ENCODE results near the gene KCNAB1. TPM values are rescaled to one million over a fixed set of nuclear protein-coding genes. Genes with fewer than 3 reads are reported as not detected.

The KCNAB1 gene
- total RNA-seq, 1 experiment from 2014 or later: not detected

DNA sequence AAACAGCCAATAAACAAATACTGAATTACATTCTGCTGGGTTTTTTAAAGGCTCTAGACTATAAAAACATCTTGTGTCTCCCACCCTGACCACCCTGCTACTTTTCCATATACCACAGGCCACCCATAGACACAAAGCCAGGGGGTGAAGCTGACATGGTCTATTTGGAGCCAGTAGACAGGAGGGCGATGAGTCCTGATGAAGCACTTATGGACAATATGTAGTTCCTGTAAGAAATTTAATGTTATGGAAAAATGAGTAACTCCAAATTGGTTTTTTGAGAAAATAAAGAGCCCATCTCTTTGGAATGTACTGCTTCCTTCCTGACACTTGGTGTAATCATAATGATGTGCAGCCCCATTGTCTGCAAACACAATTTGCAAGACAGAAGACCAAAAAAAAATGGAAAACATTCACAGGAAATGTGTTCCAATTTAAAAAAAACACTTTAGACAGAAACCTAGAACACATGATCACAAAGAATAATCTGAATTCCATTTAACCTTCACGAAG, 422.7 kb downstream of the KCNAB1 start:
- Histone ChIP-seq H3K79me2 (ENCODE audit: insufficient read depth, low read length) (peaks cover 41% of the 10 kb centered on the region), H3K4me1 (ENCODE audit: control insufficient read depth in 1 of 2, insufficient read depth in 2 of 2, low read length in 2 of 2) (no peaks in the 10 kb centered on the region), H3K4me2 (ENCODE audit: low read length) (no peak overlapping the region), H4K20me1 (ENCODE audit: insufficient read depth) (peaks cover 14% of the 10 kb centered on the region), H3K27me3 (ENCODE audit: insufficient read depth, low read length) (no peaks in the 10 kb centered on the region), H3K36me3 (ENCODE audit: control insufficient read depth in 1 of 2, insufficient read depth in 2 of 2, low read length in 2 of 2) (peaks cover 46 to 67% of the 10 kb centered on the region in 2 experiments), H3K27ac (ENCODE audit: low read depth, low read length) (no peak overlapping the region), H2AFZ (ENCODE audit: low read depth, low read length, poor library complexity, severe bottlenecking) (no peak overlapping the region), H3K9me3 (ENCODE audit: control insufficient read depth in 1 of 2, insufficient read depth in 1 of 2, low read depth in 1 of 2, low read length in 2 of 2) (no peaks in the 10 kb centered on the region), H3K9ac (ENCODE audit: low read length) (no peak overlapping the region), H3K9me2 (ENCODE audit: insufficient read depth) (no peaks in the 10 kb centered on the region), H3K4me3 (replicated peaks in 1 of 2; ENCODE audit: low read depth in 1 of 2, low read length in 2 of 2) (no peak overlapping the region)
- CTCF ChIA-PET: interaction anchor here (1.1 to 2.3 kb wide), 3 partner anchors 12 to 585 kb away, joined by 3 to 4 read pairs (median 3); no protein-coding TSS in a partner anchor
- intact Hi-C loops (cut with micrococcal nuclease): loop anchor here (5.0 kb wide), 2 partner anchors 129 to 594 kb away; partner anchors contain the start of gene TIPARP
- RAD21 ChIA-PET (ENCODE audit: low non-redundant PET in 1 of 2, low total read pairs in 2 of 2, uncharacterized antibody in 2 of 2, unreplicated experiment in 2 of 2): no interaction called here
- TF ChIP-seq EZH2 (IDR thresholded peaks at IDR 0.05) (no peak), EGR1 (IDR thresholded peaks at IDR 0.05; ENCODE audit: low read depth) (no peak), POLR2A (IDR thresholded peaks at IDR 0.05; ENCODE audit: borderline replicate concordance, extremely low read depth, insufficient read depth, insufficient read length) (no peak), ZNF274 (IDR thresholded peaks at IDR 0.05; ENCODE audit: low read depth, low read length) (no peak), ZFX (IDR thresholded peaks at IDR 0.05) (no peak), SRF (IDR thresholded peaks at IDR 0.05; ENCODE audit: low read depth) (no peak), JUND (IDR thresholded peaks at IDR 0.05) (no peak), MAX (IDR thresholded peaks at IDR 0.05) (no peak), ELF1 (IDR thresholded peaks at IDR 0.05; ENCODE audit: borderline replicate concordance, low read depth) (no peak), YY1 (IDR thresholded peaks at IDR 0.05; ENCODE audit: extremely low read depth, insufficient replicate concordance, low read depth, low read length) (no peak)
- ATAC-seq: no peak
- POLR2A ChIA-PET: interaction anchor here (1.1 kb wide), 1 partner anchor 12 kb away, joined by 5 read pairs; the partner anchor contains the start of gene SSR3
- no peak for DNase-seq (ENCODE audit: low read depth, low spot score)
- BruUV-seq (replicated peaks): no TSS peak

DNA sequence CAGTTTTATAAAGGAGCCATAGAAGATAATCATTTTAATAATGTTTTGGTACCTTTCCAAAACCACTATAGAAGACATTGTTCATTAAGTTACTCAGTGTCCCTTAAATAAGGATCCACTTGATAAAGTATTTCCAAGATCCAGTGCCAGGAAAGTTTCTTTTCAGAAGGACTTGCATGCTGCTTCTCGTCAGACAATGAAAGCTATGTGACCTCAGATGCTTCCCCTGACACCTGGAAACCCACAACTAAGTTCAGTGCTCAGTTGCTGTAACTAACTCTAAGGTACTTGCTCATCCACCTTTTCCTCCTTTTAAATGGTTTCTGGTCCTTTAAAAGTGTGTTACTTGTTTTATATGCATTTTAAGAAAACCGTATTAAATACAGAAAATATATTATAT, 427.3 kb downstream of the KCNAB1 start:
- H3K36me3 ChIP-seq (ENCODE audit: control insufficient read depth in 1 of 2, insufficient read depth in 2 of 2, low read length in 2 of 2): peaks cover 37 to 88% of the 10 kb centered on the region in 2 experiments
- intact Hi-C loops (cut with micrococcal nuclease): no loop called here

More for the DNA sequence above, 427.3 kb downstream of the KCNAB1 start:
- H2AFZ ChIP-seq (ENCODE audit: low read depth, low read length, poor library complexity, severe bottlenecking): no peak overlapping the region
- no peaks in the 10 kb centered on the region for H3K9me2 ChIP-seq (ENCODE audit: insufficient read depth)
- no peak for ATAC-seq
- ChIA-PET CTCF (no interaction called here), POLR2A (no interaction called here), RAD21 (ENCODE audit: low non-redundant PET in 1 of 2, low total read pairs in 2 of 2, uncharacterized antibody in 2 of 2, unreplicated experiment in 2 of 2) (no interaction called here)
- no peak overlapping the region for H3K9ac ChIP-seq (ENCODE audit: low read length)
- TF ChIP-seq SIN3A (IDR thresholded peaks at IDR 0.05; ENCODE audit: low read depth) (no peak), POLR2AphosphoS5 (IDR thresholded peaks at IDR 0.05; ENCODE audit: low read depth, low read length) (no peak), JUND (IDR thresholded peaks at IDR 0.05) (no peak), ZNF274 (IDR thresholded peaks at IDR 0.05; ENCODE audit: low read depth, low read length) (no peak), CBX3 (IDR thresholded peaks at IDR 0.05; ENCODE audit: low read depth) (no peak), EZH2 (IDR thresholded peaks at IDR 0.05) (no peak), EZH2phosphoT487 (IDR thresholded peaks at IDR 0.05; ENCODE audit: borderline replicate concordance) (no peak)
- TF ChIP-seq, protein P1, sequence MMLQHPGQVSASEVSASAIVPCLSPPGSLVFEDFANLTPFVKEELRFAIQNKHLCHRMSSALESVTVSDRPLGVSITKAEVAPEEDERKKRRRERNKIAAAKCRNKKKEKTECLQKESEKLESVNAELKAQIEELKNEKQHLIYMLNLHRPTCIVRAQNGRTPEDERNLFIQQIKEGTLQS (IDR thresholded peaks at IDR 0.05): no peak
- peaks cover 87% of the 10 kb centered on the region for H3K79me2 ChIP-seq (ENCODE audit: insufficient read depth, low read length)
- H3K4me2 ChIP-seq (ENCODE audit: low read length): no peak overlapping the region
- H3K9me3 ChIP-seq (ENCODE audit: control insufficient read depth in 1 of 2, insufficient read depth in 1 of 2, low read depth in 1 of 2, low read length in 2 of 2): no peaks in the 10 kb centered on the region
- peaks cover 0 to 3% of the 10 kb centered on the region in 2 experiments; a peak in 1 of 4 replicates for H3K4me1 ChIP-seq (ENCODE audit: control insufficient read depth in 1 of 2, insufficient read depth in 2 of 2, low read length in 2 of 2)
- DNase-seq (ENCODE audit: low read depth, low spot score): no peak
- BruUV-seq (replicated peaks): no TSS peak
- no peak overlapping the region for H3K27ac ChIP-seq (ENCODE audit: low read depth, low read length)
- peaks cover 6% of the 10 kb centered on the region; the same call in 1 of the 2 replicates for H4K20me1 ChIP-seq (ENCODE audit: insufficient read depth)
- H3K27me3 ChIP-seq (ENCODE audit: insufficient read depth, low read length): no peaks in the 10 kb centered on the region
- no peak overlapping the region for H3K4me3 ChIP-seq (replicated peaks in 1 of 2; ENCODE audit: low read depth in 1 of 2, low read length in 2 of 2)

Data from HCT116 (cell line).